ENCODE measurements around the gene DST.

Gene DST

GRCh38 chr6:56435754-56436153 lies 206.9 kb downstream of the DST start:
- no peak for DNase-seq (ENCODE audit: low spot score)

GRCh38 chr6:56435326-56435725 lies 207.4 kb downstream of the DST start:
- DNase-seq (ENCODE audit: low spot score): no peak

DNA sequence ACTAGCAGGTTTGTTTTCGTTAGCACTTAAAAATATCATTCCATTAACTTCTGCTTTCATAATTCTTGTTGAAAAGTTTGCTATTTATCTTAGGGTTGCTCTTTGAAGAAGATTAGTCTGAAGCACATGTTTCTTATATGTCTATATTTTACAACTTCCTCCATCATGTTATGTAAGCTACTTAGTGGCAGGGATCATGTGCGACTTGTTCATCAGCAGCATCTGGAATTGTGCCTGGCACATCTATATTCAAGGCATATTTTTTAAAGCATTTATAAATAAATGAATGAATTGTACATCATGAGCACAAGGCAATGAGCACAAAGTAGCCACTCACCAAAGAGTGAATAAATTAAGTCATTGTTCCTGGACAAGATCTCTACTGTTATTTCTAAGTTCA lies 208.1 kb downstream of the DST start:
- DNase-seq (ENCODE audit: low spot score): no peak

GRCh38 chr6:56433119-56433518 lies 209.6 kb downstream of the DST start:
- no peak for DNase-seq (ENCODE audit: low spot score)

- no peak for DNase-seq (ENCODE audit: low spot score)
These were observed 210.5 kb downstream of the DST start for GRCh38 chr6:56432194-56432593.

- DNase-seq (ENCODE audit: low spot score): no peak
These were observed 211.8 kb downstream of the DST start for GRCh38 chr6:56430629-56431600.

GRCh38 chr6:56424542-56425083 lies 218.1 kb downstream of the DST start:
- DNase-seq (ENCODE audit: low spot score): no peak

- DNase-seq (ENCODE audit: low spot score): no peak
These were observed 218.6 kb downstream of the DST start for GRCh38 chr6:56424064-56424463.

GRCh38 chr6:56420296-56420695 lies 222.4 kb downstream of the DST start:
- DNase-seq (ENCODE audit: low spot score): no peak

- no peak for DNase-seq (ENCODE audit: low spot score)
These were observed 223.5 kb downstream of the DST start for GRCh38 chr6:56419191-56419590.

GRCh38 chr6:56417823-56418222 lies 224.9 kb downstream of the DST start:
- DNase-seq (ENCODE audit: low spot score): no peak

- no peak for DNase-seq (ENCODE audit: low spot score)
These were observed 226.4 kb downstream of the DST start for GRCh38 chr6:56416247-56416646.

DNA sequence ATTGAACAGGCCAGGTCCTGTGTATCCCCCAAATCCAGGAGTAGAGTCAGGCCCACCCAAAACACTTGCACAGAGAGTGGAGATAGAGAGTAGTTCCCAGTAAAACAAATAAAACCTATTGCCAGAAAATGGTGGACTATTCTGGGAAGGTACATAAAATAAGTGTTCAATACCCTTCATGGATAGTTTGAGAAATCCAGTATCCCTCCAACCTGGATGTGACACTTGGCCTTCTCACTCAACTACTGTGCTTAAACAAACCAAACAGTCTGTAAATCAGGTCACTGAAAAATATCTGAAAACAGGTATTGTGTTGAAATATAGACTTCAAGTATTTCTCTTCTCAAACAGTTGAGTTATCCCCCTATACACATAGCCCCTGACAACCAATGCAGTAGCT lies 233.7 kb downstream of the DST start:
- no peak for DNase-seq (ENCODE audit: low spot score)
